Calu3 (cell line): ENCODE measurements around the gene ZNF784. TPM values are rescaled to one million over a fixed set of nuclear protein-coding genes. Genes with fewer than 3 reads are reported as not detected.

Experiments used
- BruUV-seq: library from RNA; stranded (reverse); fragments of 400-500 nt; replicated peaks from 2 replicates; lab custom pipeline; 2021; lab: Mats Ljungman, UMichigan
- CTCF ChIA-PET: fragments of 300-600 bp; sonication (Branson Sonifier 250); formaldehyde crosslinking; loops from one replicate; lab custom pipeline; 2022; ENCODE audit warnings: antibody characterized with exemption; lab: Charles Lee
- DNase-seq: peaks from one replicate; pipeline ENCODE4 v3.0.0; 2022
- H3K27ac Mint-ChIP-seq: one replicate; pipeline ENCODE4 v1.8.0; 2022; ENCODE audit warnings: mixed read lengths; ENCODE audit not compliant: unreplicated experiment
- H3K27me3 Mint-ChIP-seq: one replicate; pipeline ENCODE4 v1.8.0; 2022; ENCODE audit warnings: mixed read lengths; ENCODE audit not compliant: unreplicated experiment
- H3K36me3 Mint-ChIP-seq: one replicate; pipeline ENCODE4 v1.8.0; 2022; ENCODE audit warnings: mild to moderate bottlenecking, moderate library complexity, mixed read lengths; ENCODE audit not compliant: insufficient read depth, unreplicated experiment
- H3K4me1 Mint-ChIP-seq: one replicate; pipeline ENCODE4 v1.8.0; 2022; ENCODE audit warnings: mild to moderate bottlenecking, low read depth, mixed read lengths; ENCODE audit not compliant: unreplicated experiment
- H3K4me3 Mint-ChIP-seq: one replicate; pipeline ENCODE4 v1.8.0; 2022; ENCODE audit warnings: mild to moderate bottlenecking, low read depth, moderate library complexity, mixed read lengths; ENCODE audit not compliant: unreplicated experiment
- H3K9me3 Mint-ChIP-seq: one replicate; pipeline ENCODE4 v1.8.0; 2022; ENCODE audit warnings: low read depth, mixed read lengths; ENCODE audit not compliant: unreplicated experiment
- CTCF ChIP-seq: fragments of 200-600 bp; IDR thresholded peaks from one replicate; pipeline ENCODE4 v1.8.0; 2022; ENCODE audit warnings: antibody characterized with exemption; ENCODE audit not compliant: unreplicated experiment
- intact Hi-C: fragments of 100-400 bp; cut with micrococcal nuclease; formaldehyde crosslinking; loops from one replicate; pipeline ENCODE4 v1.10.0; 2022; ENCODE audit not compliant: unreplicated experiment
- total RNA-seq: library from RNA; stranded (reverse); gene quantifications from 2 replicates; pipeline ENCODE4 v1.2.3, GENCODE V29; 2022

ZNF784 gene
- total RNA-seq, 1 experiment from 2014 or later: 6.0 TPM

DNA sequence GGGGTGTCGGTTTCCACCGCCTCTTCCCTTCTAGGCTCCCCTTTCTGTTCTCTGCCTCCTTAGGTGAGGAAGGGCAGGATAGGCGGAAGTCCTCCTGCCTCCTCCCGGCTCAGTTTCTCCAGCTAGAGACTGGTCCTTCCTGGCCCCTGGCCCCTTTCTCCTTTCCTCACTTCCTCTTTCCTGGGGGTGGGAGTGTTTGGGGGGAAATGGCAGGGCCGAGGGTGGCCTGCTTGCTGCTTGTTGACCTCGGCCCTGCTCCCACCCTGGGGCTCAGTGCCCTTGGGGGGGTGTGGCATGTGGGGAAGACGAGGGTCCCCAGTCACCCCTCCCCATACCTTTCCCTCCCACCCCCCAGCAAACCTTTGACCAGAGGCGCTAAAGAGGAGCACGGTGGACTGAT lies 35.5 kb upstream of the ZNF784 start:
- peak overlapping the region; percentile 34 for H3K4me3 Mint-ChIP-seq
- TF ChIP-seq CTCF: no peak
- peaks cover 40% of the 10 kb centered on the region for H3K4me1 Mint-ChIP-seq
- intact Hi-C loops: loop anchor here (10.0 kb wide), 1 partner anchor 145 kb away; no protein-coding TSS in a partner anchor
- CTCF ChIA-PET: no interaction called here
- no peak for DNase-seq
- H3K36me3 Mint-ChIP-seq: peaks cover 90% of the 10 kb centered on the region
- H3K27me3 Mint-ChIP-seq: no peaks in the 10 kb centered on the region
- no peaks in the 10 kb centered on the region for H3K9me3 Mint-ChIP-seq
- H3K27ac Mint-ChIP-seq: peak overlapping the region; percentile 24
- BruUV-seq: no TSS peak

GRCh38 chr19:55658846-55659459 lies 34.6 kb upstream of the ZNF784 start:
- H3K27me3 Mint-ChIP-seq: no peaks in the 10 kb centered on the region
- CTCF ChIA-PET: interaction anchor here (0.5 kb wide), 1 partner anchor 24 kb away, joined by 5 read pairs; no protein-coding TSS in a partner anchor
- no TSS peak for BruUV-seq
- H3K36me3 Mint-ChIP-seq: peaks cover 90% of the 10 kb centered on the region
- H3K4me1 Mint-ChIP-seq: peaks cover 40% of the 10 kb centered on the region
- no peak for DNase-seq
- no peaks in the 10 kb centered on the region for H3K9me3 Mint-ChIP-seq
- intact Hi-C loops: loop anchor here (10.0 kb wide), 1 partner anchor 146 kb away; no protein-coding TSS in a partner anchor
- H3K27ac Mint-ChIP-seq: peak overlapping the region; percentile 24
- no peak for TF ChIP-seq CTCF
- H3K4me3 Mint-ChIP-seq: peak overlapping the region; percentile 34

- H3K9me3 Mint-ChIP-seq: no peaks in the 10 kb centered on the region
- CTCF ChIA-PET: interaction anchor here (0.9 to 1.5 kb wide), 4 partner anchors 11 to 153 kb away, joined by 3 to 7 read pairs (median 4); no protein-coding TSS in a partner anchor
- peak overlapping the region; percentile 96 for H3K27ac Mint-ChIP-seq
- peaks cover 85% of the 10 kb centered on the region for H3K36me3 Mint-ChIP-seq
- no peaks in the 10 kb centered on the region for H3K27me3 Mint-ChIP-seq
- BruUV-seq: no TSS peak
- TF ChIP-seq CTCF: no peak
- H3K4me3 Mint-ChIP-seq: peak overlapping the region; percentile 96
- intact Hi-C loops: loop anchor here (2.0 to 10.0 kb wide), 2 partner anchors 16 to 148 kb away; no protein-coding TSS in a partner anchor
- peaks cover 27% of the 10 kb centered on the region for H3K4me1 Mint-ChIP-seq
- DNase-seq: peak; percentile 35
These were observed 32.8 kb upstream of the ZNF784 start for GRCh38 chr19:55656988-55657747.

DNA sequence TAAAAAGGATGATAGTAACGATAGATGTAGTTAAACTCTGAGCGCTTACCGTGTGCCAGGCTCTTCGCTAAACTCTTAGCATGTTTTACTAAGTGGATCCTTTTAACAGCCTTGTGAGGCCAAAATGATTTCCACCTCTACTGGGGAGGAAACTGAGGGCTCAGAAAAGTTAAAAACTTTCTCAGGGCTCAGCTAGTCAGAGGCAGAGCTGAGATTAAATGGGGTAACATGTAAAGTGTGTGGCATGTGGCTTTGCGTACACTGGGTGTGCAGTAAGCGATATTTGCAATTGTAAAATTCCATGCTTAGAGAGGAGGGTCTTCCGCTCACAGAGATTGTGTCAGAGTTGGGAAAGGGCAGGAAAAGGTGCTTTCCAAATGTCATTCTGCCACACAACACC lies 32.2 kb upstream of the ZNF784 start:
- intact Hi-C loops: loop anchor here (2.0 to 10.0 kb wide), 2 partner anchors 16 to 148 kb away; no protein-coding TSS in a partner anchor
- no peaks in the 10 kb centered on the region for H3K27me3 Mint-ChIP-seq
- CTCF ChIA-PET: interaction anchor here (0.9 to 1.5 kb wide), 4 partner anchors 11 to 154 kb away, joined by 3 to 7 read pairs (median 4); no protein-coding TSS in a partner anchor
- peak overlapping the region; percentile 96 for H3K27ac Mint-ChIP-seq
- TF ChIP-seq CTCF: no peak
- peaks cover 79% of the 10 kb centered on the region for H3K36me3 Mint-ChIP-seq
- H3K4me1 Mint-ChIP-seq: peaks cover 20% of the 10 kb centered on the region
- H3K4me3 Mint-ChIP-seq: peak overlapping the region; percentile 96
- no peak for DNase-seq
- no TSS peak for BruUV-seq
- H3K9me3 Mint-ChIP-seq: no peaks in the 10 kb centered on the region
